ENCODE measurements around the gene HEATR5A.
"Not testable (repeated sequence)": the region's sequence is repeated elsewhere in the genome, so short reads cannot be mapped to it uniquely, and the experiment has no call there.

DNA sequence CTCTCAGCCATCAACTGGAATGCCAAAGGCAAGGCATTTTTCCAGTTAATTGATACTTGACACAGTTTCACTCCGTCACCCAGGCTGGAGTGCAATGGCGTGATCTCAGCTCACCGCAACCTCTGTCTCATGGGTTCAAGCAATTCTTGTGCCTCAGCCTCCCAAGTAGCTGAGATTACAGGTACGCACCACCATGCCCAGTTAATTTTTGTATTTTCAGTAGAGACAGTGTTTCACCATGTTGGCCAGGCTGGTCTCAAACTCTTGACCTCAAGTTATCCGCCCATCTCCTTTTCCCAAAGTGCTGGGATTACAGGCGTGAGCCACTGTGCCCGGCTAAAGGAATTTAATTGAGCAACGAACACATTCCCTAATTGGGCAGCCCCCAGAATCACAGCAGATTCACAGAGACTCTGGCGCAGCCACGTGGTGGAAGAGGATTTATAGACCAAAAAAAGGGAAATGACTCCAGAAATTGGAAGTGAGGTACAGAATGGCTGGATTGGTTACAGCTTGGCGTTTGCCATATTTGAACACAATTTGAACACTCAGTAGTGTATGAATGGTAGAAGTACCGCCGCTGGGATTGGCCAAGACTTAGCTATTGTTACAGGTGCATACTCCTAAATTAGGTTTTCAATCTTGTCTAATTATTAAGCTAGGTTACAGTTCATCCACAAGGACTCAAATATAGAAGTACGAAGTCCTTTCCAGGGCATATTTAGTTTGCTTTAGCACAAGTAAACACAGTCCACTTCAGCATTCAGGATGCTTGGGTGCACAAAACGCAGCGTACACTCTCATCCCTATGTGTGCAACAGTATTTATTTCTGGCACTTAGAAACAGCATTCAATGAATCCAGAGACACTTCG lies 162.6 kb downstream of the HEATR5A start:
- not testable (repeated sequence) for TF ChIP-seq JUND (IDR thresholded peaks at IDR 0.05); EP300 (IDR thresholded peaks at IDR 0.05; ENCODE audit: borderline replicate concordance in 1 of 2, low read depth in 1 of 2, low read length in 1 of 2)
- TF ChIP-seq, protein P1, sequence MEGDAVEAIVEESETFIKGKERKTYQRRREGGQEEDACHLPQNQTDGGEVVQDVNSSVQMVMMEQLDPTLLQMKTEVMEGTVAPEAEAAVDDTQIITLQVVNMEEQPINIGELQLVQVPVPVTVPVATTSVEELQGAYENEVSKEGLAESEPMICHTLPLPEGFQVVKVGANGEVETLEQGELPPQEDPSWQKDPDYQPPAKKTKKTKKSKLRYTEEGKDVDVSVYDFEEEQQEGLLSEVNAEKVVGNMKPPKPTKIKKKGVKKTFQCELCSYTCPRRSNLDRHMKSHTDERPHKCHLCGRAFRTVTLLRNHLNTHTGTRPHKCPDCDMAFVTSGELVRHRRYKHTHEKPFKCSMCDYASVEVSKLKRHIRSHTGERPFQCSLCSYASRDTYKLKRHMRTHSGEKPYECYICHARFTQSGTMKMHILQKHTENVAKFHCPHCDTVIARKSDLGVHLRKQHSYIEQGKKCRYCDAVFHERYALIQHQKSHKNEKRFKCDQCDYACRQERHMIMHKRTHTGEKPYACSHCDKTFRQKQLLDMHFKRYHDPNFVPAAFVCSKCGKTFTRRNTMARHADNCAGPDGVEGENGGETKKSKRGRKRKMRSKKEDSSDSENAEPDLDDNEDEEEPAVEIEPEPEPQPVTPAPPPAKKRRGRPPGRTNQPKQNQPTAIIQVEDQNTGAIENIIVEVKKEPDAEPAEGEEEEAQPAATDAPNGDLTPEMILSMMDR (IDR thresholded peaks at IDR 0.05) = not testable (repeated sequence)
